Naive B cell (primary cell): ENCODE results near the gene RXRB. TPM values are rescaled to one million over a fixed set of nuclear protein-coding genes. Genes with fewer than 3 reads are reported as not detected.

ENCODE experiments used
- ATAC-seq, 2 donors: fragments of 150-1000 bp; cut with Tn5 transposase; 2 replicates each; pipeline ENCODE4 v1.10.0; 2021; ENCODE audit warnings: low read depth in 2 of 2, mild to moderate bottlenecking in 2 of 2, moderate library complexity in 2 of 2
- DNase-seq: peaks from one replicate; pipeline ENCODE4 v3.0.0; 2022
- H3K27ac Mint-ChIP-seq, 6 donors: one replicate each; pipeline ENCODE4 v1.8.0; 2020 to 2022; ENCODE audit warnings: mild to moderate bottlenecking in 6 of 6, mixed read lengths in 6 of 6, moderate library complexity in 5 of 6, inconsistent platforms in 2 of 6
- H3K27me3 Mint-ChIP-seq, 3 donors: one replicate each; pipeline ENCODE4 v1.8.0; 2021 to 2022; ENCODE audit warnings: mixed read lengths in 3 of 3, mild to moderate bottlenecking in 1 of 3
- H3K36me3 Mint-ChIP-seq, 2 donors: one replicate each; pipeline ENCODE4 v1.8.0; 2020 to 2022; ENCODE audit warnings: mixed read lengths in 2 of 2, inconsistent platforms in 1 of 2, mild to moderate bottlenecking in 1 of 2
- H3K4me1 Mint-ChIP-seq, 3 donors: one replicate each; pipeline ENCODE4 v1.8.0; 2020 to 2022; ENCODE audit warnings: mixed read lengths in 3 of 3, inconsistent platforms in 1 of 3, mild to moderate bottlenecking in 1 of 3, moderate library complexity in 1 of 3
- H3K4me3 Mint-ChIP-seq, 8 donors: one replicate each; pipeline ENCODE4 v1.8.0; 2020 to 2022; ENCODE audit warnings: mild to moderate bottlenecking in 8 of 8, mixed read lengths in 8 of 8, moderate library complexity in 8 of 8, inconsistent platforms in 2 of 8
- H3K9me3 Mint-ChIP-seq, 7 donors: one replicate each; pipeline ENCODE4 v1.8.0; 2020 to 2022; ENCODE audit warnings: mixed read lengths in 7 of 7, mild to moderate bottlenecking in 5 of 7, inconsistent platforms in 2 of 7, moderate library complexity in 1 of 7
- polyA plus RNA-seq, 6 donors: library from polyadenylated mRNA; unstranded; fragments of 300-500 nt; fragmentation: Illumina TruSeq; gene quantifications; one replicate each; pipeline ENCODE4 v1.2.3, GENCODE V29; 2021; ENCODE audit warnings: low read depth in 6 of 6

RXRB gene
- polyA plus RNA-seq, 6 donors from 2014 or later, result 2.2 to 10.8 (median 7.4) TPM

- H3K36me3 Mint-ChIP-seq, result peaks cover 13 to 24% of the 10 kb centered on the region in 2 donors
- no peak for DNase-seq
- peak overlapping the region; percentile 99 to 100 (median 99) for H3K4me3 Mint-ChIP-seq
- H3K9me3 Mint-ChIP-seq, result no peaks in the 10 kb centered on the region
- H3K4me1 Mint-ChIP-seq, result peaks cover 71 to 84% (median 83%) of the 10 kb centered on the region in 3 donors
- no peaks in the 10 kb centered on the region for H3K27me3 Mint-ChIP-seq
- no peak for ATAC-seq
- peak overlapping the region; percentile 95 to 99 (median 98) for H3K27ac Mint-ChIP-seq
Measured at GRCh38 chr6:33201147-33201545, 681 bp upstream of the RXRB start.

GRCh38 chr6:33199687-33200218, 712 bp downstream of the RXRB start:
- DNase-seq, result no peak
- H3K36me3 Mint-ChIP-seq, result peaks cover 13 to 34% of the 10 kb centered on the region in 2 donors
- no peaks in the 10 kb centered on the region for H3K9me3 Mint-ChIP-seq
- H3K4me1 Mint-ChIP-seq, result peaks cover 69 to 76% (median 75%) of the 10 kb centered on the region in 3 donors
- peak overlapping the region; percentile 90 to 100 (median 97) for H3K4me3 Mint-ChIP-seq
- H3K27me3 Mint-ChIP-seq, result no peaks in the 10 kb centered on the region
- H3K27ac Mint-ChIP-seq, result peak overlapping the region; percentile 18 to 96 (median 76)
- peak; percentile 4 to 12 for ATAC-seq

GRCh38 chr6:33198853-33199436, 1.5 kb downstream of the RXRB start:
- ATAC-seq (no peak), DNase-seq (no peak)
- no peaks in the 10 kb centered on the region for H3K9me3 Mint-ChIP-seq
- H3K27ac Mint-ChIP-seq, result peak overlapping the region in 4 of 6 donors; percentile 75 to 96 (median 84)
- H3K36me3 Mint-ChIP-seq, result peaks cover 13 to 34% of the 10 kb centered on the region in 2 donors
- H3K27me3 Mint-ChIP-seq, result no peaks in the 10 kb centered on the region
- peak overlapping the region; percentile 90 to 100 (median 97) for H3K4me3 Mint-ChIP-seq
- H3K4me1 Mint-ChIP-seq, result peaks cover 65 to 77% (median 69%) of the 10 kb centered on the region in 3 donors

GRCh38 chr6:33198159-33198852, 2.2 kb downstream of the RXRB start:
- Mint-ChIP-seq H3K27me3 (no peaks in the 10 kb centered on the region), H3K9me3 (no peaks in the 10 kb centered on the region), H3K27ac (peak overlapping the region in 3 of 6 donors; percentile 29 to 96 (median 91)), H3K36me3 (peaks cover 13 to 33% of the 10 kb centered on the region in 2 donors), H3K4me3 (peak overlapping the region; percentile 77 to 100 (median 92)), H3K4me1 (peaks cover 60 to 76% (median 67%) of the 10 kb centered on the region in 3 donors)
- ATAC-seq (no peak), DNase-seq (no peak)

GRCh38 chr6:33197431-33198048, 2.9 kb downstream of the RXRB start:
- Mint-ChIP-seq H3K36me3 (peaks cover 7 to 26% of the 10 kb centered on the region in 2 donors), H3K4me3 (peak overlapping the region; percentile 7 to 99 (median 74)), H3K9me3 (no peaks in the 10 kb centered on the region), H3K27ac (peak overlapping the region in 3 of 6 donors; percentile 50 to 65 (median 50)), H3K4me1 (peaks cover 59 to 73% (median 66%) of the 10 kb centered on the region in 3 donors), H3K27me3 (no peaks in the 10 kb centered on the region)
- peak; percentile 26 to 29 for ATAC-seq
- DNase-seq, result peak; percentile 54

GRCh38 chr6:33195304-33196165, 4.9 kb downstream of the RXRB start:
- Mint-ChIP-seq H3K27me3 (peaks cover 8 to 16% (median 15%) of the 10 kb centered on the region in 3 donors), H3K36me3 (peaks cover 0 to 24% of the 10 kb centered on the region in 2 donors), H3K27ac (peak overlapping the region in 1 of 6 donors; percentile 88), H3K4me3 (peak overlapping the region in 1 of 8 donors; percentile 79), H3K9me3 (no peaks in the 10 kb centered on the region), H3K4me1 (peaks cover 54 to 59% (median 57%) of the 10 kb centered on the region in 3 donors)
- DNase-seq (no peak), ATAC-seq (no peak)

- Mint-ChIP-seq H3K9me3 (no peaks in the 10 kb centered on the region), H3K4me1 (peaks cover 52 to 54% (median 52%) of the 10 kb centered on the region in 3 donors), H3K36me3 (peaks cover 0 to 24% of the 10 kb centered on the region in 2 donors), H3K27me3 (peaks cover 11 to 26% (median 26%) of the 10 kb centered on the region in 3 donors), H3K4me3 (peak overlapping the region in 3 of 8 donors; percentile 61 to 79 (median 69)), H3K27ac (no peak overlapping the region)
- DNase-seq, result no peak
- no peak for ATAC-seq
Measured at GRCh38 chr6:33194431-33194979, 6.0 kb downstream of the RXRB start.

- Mint-ChIP-seq H3K4me3 (peak overlapping the region in 7 of 8 donors; percentile 24 to 84 (median 69)), H3K36me3 (peaks cover 0 to 24% of the 10 kb centered on the region in 2 donors), H3K27me3 (peaks cover 11 to 34% (median 32%) of the 10 kb centered on the region in 3 donors), H3K27ac (peak overlapping the region in 2 of 6 donors; percentile 70 to 84), H3K9me3 (no peaks in the 10 kb centered on the region), H3K4me1 (peaks cover 43 to 46% (median 43%) of the 10 kb centered on the region in 3 donors)
- DNase-seq (no peak), ATAC-seq (no peak)
Measured at GRCh38 chr6:33193619-33194018, 6.8 kb downstream of the RXRB start.

GRCh38 chr6:33192671-33193602, 7.5 kb downstream of the RXRB start:
- H3K27ac Mint-ChIP-seq, result peak overlapping the region in 3 of 6 donors; percentile 42 to 88 (median 64)
- peaks cover 0 to 24% of the 10 kb centered on the region in 2 donors for H3K36me3 Mint-ChIP-seq
- H3K4me3 Mint-ChIP-seq, result peak overlapping the region; percentile 78 to 96 (median 90)
- ATAC-seq, result peak; percentile 46 to 49
- peak; percentile 44 for DNase-seq
- H3K27me3 Mint-ChIP-seq, result peaks cover 17 to 41% (median 38%) of the 10 kb centered on the region in 3 donors
- peaks cover 36 to 39% (median 38%) of the 10 kb centered on the region in 3 donors for H3K4me1 Mint-ChIP-seq
- peaks cover 0 to 2% (median 0%) of the 10 kb centered on the region in 7 donors for H3K9me3 Mint-ChIP-seq

GRCh38 chr6:33192105-33192646, 8.3 kb downstream of the RXRB start, which contains the start of gene COL11A2:
Gene COL11A2 (minus strand): TSS chr6:33192467. CDS start chr6:33192240, 227 bp downstream.
- peak within 1 kb of the TSS in 4 of 6 donors; percentile 46 to 88 (median 72) for H3K27ac Mint-ChIP-seq
- peaks cover 0 to 5% (median 0%) of the 10 kb centered on the region in 7 donors for H3K9me3 Mint-ChIP-seq
- H3K36me3 Mint-ChIP-seq, result peaks cover 0 to 24% of the 10 kb centered on the region in 2 donors
- peak; percentile 66 to 71 for ATAC-seq
- H3K27me3 Mint-ChIP-seq, result peaks cover 21 to 49% (median 46%) of the 10 kb centered on the region in 3 donors
- H3K4me3 Mint-ChIP-seq, result peak within 1 kb of the TSS; percentile 78 to 96 (median 90)
- peaks cover 35 to 37% (median 37%) of the 10 kb centered on the region in 3 donors for H3K4me1 Mint-ChIP-seq
- DNase-seq, result peak; percentile 34
